CD4-positive, alpha-beta T cell treated with Interferon alpha-2 for 1 hour (primary cell): ENCODE measurements around the gene PDE4A.

Experiments
- DNase-seq, 2 donors: peaks; one replicate each; pipeline ENCODE4 v3.0.0-alpha.2; 2020 to 2022

The PDE4A gene

DNA sequence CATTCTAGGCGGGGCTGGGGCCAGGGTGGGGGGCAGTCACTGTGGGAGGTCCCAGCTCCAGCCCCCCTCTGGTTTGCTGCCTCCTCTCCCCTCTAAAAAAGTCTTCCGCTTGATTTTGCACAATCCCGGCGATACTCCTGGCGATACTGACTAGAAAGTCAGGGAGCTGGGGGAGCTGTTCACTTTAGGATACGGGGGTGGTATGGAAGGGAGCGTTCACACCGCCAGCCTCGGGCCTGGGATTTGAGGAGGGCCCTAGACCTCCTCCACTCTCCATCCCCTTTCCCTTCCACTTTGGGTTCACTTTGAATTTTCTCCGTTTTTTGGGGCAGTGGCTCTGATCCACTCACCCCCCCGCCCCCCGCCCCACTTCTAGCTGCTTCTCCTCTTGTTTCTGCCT, 47.8 kb downstream of the PDE4A start:
- DNase-seq = no peak

- DNase-seq = peak in 1 of 2 donors; percentile 47
Measured at GRCh38 chr19:10471909-10472308, 51.6 kb downstream of the PDE4A start.

DNA sequence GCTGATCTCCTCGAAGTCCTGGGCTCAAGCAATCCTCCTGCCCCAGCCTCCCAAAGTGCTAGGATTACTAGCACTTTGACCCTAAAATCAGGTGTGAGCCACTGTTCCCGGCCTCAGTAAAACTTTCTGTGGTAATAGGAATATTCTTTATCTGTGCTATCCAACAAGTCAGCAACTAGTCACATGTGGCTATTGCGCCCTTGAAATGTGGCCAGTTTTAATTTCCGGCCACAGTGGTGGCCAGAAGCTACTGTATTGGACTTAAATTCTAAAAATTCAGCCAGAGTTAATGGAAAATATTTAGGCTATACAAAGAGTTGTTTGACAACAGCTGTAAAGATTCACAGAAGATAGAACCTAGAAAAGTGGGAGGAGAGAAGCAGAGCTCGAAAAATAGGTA, 52.9 kb downstream of the PDE4A start:
- DNase-seq = no peak

DNA sequence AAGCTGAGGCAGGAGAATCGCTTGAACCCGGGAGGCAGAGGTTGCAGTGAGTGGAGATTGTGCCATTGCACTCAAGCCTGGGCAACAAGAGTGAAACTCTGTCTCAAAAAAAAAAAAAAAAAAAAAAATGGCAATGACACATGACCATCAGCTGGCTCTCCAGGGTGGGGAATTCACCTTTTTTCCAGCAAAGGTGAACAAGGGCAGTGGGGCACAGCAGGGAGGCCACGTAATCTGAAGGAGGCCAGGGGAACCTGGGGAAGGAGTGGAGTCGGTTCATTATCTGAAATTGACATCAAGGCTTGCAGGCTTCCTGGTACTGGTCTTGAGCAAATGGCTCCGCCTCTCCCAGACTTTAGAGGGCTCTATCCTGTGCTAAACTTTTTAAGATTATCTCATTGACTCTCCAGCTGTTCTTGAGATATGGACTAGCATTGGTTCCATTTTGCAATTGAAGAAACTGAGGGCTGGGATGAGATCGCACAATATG, 54.7 kb downstream of the PDE4A start:
- no peak for DNase-seq

DNA sequence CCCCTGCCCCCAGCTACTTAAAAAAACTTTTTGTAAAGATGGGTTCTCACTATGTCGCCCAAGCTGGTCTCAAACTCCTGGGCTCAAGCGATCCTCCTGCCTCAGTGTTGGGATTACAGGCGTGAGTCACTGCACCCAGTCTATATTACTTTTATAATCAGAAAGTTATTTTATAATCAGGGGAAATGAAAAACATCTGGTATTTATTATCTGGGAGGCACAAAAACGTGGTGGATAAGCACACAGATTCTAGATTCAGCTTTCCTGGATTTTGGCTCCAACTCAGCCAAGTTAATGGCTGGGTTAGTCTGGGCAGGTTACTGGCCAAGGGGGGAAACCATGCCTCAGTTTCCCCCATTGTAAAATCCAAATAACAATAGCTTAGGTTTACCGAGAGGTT, 58.1 kb downstream of the PDE4A start:
- no peak for DNase-seq

- peak; percentile 92 to 95 for DNase-seq
Measured at GRCh38 chr19:10478903-10479384, 58.6 kb downstream of the PDE4A start.

- DNase-seq = no peak
Measured at GRCh38 chr19:10486551-10486950, 66.2 kb downstream of the PDE4A start.

GRCh38 chr19:10491472-10492047, 71.2 kb downstream of the PDE4A start:
- DNase-seq = no peak

GRCh38 chr19:10497371-10497770, 77.0 kb downstream of the PDE4A start:
- DNase-seq = no peak

DNA sequence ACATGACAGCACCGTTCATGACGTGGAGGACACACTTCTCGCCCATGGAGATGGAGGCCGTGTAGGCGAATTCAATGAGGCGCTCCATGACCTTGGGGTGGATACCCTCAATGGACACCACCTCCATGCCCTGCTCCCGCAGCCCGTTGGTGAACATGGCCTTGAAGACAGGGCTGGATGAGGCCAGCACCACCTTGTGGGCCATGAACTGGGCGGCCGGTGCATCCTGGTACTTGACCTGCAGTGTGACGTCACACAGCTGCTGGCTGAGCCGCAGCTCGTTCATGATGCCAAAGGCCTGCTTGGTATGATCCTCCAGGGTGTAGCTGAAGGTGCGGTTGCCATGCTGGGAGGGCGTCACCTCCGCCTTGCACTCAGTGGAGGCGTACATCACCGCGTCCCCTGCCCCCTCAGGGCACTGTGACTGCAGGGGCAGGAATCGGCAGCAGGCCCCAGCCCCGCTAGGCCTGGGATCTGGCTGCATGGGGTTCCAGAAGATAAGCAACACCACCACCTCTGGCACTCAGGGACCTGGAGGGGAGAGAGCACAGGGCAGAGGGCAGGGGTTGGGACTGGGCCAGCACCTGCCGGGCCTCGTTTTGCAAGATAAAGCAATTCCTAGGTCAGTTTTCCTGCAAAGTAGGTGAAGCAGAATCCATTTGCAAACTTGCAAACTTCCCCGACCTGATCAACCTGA, 79.4 kb downstream of the PDE4A start:
- DNase-seq = no peak

DNA sequence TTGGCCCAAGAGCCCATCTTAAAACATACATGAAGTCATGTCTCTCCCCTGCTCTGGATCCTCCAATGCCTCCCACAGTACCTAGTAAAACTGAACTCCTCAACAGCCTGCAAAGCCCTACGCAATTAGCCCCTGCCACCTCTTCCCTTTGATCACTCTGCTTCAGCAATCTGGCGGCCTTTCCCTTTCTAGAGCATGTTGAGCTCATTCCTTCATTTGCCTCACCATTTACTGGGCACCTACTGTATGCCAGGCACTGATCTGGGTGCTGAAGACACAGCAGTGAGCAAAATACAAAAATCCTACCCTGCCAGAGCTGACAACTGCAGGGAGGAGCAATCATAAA, 79.9 kb downstream of the PDE4A start:
- no peak for DNase-seq

- DNase-seq = peak; percentile 38 to 45
Measured at GRCh38 chr19:10501971-10502523, 81.7 kb downstream of the PDE4A start.

- peak; percentile 86 to 92 for DNase-seq
Measured at GRCh38 chr19:10502524-10503001, 82.2 kb downstream of the PDE4A start.

GRCh38 chr19:10503002-10503789, 82.9 kb downstream of the PDE4A start, which contains the start of gene KEAP1:
Gene KEAP1, minus strand, starts transcription at chr19:10503356. Its CDS starts 3,323 bp downstream, at chr19:10500033.
- DNase-seq = peak in 1 of 2 donors; percentile 36

DNA sequence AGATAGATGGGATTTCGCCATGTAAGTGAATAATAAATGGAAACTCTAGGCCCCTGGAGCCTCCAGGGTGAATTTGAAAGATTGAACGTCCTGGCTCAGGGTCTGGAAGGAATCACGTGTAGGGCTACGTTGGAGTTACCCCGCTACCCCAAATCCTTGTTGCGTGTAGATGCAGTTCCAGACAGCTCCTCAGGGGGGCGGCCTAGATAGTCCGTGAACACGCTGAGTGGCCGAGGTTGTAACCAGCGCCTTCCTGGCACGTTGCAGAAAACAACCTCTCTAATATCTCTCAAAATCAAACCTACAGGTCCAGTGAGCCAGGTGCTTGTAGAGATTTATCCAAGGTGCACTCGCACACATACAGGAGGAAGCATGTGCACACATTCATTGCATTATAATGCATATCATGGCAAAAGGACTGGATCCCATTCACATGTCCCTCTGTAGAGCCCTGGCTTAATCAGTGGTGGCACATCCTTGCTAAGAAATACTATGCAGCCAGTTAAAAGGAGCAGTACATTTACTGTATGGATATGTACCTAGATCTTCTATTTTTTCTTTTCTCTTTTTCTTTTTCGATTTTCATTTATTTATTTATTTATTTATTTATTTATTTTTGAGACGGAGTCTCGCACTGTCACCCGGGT, 85.4 kb downstream of the PDE4A start:
- DNase-seq = peak; percentile 78 to 87

DNA sequence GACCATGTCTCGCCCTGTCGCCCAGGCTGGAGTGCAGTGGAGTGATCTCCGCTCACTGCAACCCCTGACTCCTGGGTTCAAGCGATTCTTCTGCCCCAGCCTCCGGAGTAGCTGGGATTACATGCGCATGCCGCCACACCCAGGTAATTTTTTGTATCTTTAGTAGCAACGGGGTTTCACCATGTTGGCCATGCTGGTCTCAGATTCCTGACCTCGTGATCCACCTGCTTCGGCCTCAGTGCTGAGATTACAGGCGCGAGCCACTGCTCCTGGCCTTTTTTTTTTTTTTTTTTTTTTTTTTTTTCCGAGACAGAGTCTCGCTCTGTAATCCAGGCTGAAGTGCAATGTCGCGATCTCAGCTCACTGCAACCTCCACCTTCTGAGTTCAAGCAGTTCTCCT, 87.7 kb downstream of the PDE4A start:
- DNase-seq = no peak

DNA sequence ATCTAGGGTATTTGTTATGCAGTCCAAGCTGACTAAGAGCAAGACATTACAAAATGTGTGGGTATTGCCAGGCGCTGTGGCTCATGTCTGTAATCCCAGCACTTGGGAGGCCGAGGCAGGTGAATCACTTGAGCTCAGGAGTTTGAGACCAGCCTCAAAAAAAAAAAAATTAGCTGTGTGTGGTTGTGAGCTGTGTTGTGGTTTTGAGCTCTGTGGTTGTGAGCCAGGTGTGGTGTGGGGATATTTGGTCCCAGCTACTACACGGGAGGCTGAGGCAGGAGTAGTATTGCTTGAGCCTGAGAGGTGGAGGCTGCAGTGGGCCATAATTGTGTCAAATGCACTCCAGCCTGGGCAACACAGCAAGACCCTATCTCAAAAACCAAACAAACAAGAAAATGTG, 88.4 kb downstream of the PDE4A start:
- peak in 1 of 2 donors; percentile 30 for DNase-seq

DNA sequence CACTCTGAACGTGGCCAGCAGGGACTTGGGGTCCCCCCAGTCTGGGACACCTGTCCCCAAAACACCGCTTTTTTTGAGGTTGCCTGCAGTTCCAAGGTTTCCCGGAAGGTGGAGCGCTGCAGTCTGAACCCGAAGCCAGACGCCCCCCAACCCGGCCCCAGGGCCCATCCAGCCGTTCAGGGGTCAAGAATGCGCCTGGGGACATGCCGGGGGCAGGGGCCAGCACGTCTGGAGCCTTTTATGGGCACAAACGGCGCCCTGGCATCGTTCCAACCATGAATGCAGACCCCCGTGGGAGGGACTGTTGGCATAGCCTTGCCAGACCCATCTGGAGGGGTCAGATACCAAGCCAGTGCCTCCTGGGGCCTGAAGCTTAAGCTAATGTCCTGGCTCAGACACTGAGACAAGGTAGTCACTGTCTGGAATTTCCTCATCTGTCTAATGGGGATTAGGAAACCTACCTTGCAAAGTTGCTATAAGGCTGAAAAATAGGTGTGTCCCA, 90.0 kb downstream of the PDE4A start:
- DNase-seq = peak; percentile 28 to 71

DNA sequence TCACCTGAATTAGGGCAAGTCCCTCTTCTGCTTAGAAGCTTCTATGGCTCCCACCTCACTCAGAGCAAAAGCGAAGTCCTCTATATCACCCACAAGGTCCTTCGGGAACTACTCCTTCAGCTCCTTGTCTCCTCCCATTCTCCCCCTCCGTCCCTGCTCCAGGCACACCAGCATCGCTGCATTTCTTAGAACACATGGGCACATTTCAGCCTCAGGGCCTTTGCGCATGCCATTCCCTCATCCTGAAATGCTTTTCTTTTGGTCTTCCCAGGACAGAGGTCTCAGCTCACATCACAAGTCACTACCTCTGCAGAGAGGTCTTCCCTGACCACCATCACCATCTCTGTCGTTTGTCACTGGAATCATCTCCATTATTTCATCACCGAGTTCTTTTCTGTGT, 92.9 kb downstream of the PDE4A start:
- no peak for DNase-seq

DNA sequence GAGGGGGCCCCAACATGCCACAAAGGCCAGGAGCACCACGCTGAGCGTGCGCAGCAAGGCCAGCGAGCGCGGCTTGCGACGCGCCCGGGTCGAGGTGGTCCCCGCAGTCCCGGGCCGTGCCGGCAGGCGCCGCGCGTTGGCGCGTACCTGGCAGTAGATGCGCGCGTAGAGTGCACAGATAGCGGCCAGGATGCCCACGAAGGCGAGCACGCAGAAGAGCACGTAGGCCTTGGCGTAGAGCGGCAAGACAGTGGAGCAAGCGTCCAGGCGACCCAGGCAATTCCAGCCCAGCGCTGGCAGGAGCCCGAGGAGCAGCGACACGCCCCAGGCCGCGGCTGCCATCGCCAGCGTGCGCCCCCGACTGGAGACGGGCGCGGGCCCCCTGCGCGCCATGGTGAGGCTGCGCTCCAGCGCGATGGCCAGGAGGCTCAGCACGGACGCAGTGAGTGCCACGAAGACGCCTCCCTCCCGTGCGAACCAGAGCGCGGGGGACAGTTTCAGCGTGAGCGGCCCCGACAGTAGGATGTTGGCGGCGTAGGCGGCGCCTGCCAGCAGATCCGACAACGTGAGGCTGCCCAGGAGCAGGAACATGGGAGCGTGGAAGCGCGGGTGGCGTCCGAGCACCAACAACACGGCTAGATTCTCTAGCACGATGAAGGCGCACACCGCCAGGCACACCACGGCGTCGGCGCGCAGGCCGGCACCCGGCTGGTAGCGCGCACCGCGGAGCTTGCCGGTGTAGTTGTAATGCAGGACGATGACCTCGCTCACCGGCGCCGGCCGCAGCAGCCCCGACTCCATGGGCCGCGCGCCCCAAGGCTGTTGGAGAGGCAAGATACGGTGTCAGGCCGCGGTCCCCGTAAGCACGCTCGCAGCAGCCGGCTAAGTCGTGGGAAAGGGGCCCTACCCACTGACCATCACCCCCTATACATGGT, 94.1 kb downstream of the PDE4A start:
- peak; percentile 28 to 52 for DNase-seq

DNA sequence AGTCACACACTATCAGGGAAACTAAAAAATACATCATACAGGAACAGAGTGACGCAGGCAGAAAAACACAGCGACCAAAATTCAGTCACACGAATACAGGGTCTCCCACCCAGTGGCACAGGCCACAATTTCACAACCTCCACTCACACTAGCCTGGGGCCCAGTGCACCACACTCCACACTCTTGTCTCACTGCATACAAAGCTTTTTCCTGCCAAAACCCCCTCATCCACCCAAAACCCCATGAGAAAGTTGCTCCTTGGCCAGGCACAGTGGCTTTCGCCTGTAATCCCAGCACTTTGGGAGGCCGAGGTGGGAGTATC, 95.7 kb downstream of the PDE4A start:
- DNase-seq = peak; percentile 52 to 61
